Right lobe of liver (tissue), 4 donors: Measurements from ENCODE around the gene AIFM3.

ENCODE experiments used
- POLR2A ChIP-seq: fragments of 450-650 bp; IDR thresholded peaks from one replicate; pipeline ENCODE4 v1.6.1; 2017; ENCODE audit warnings: antibody characterized with exemption, mild to moderate bottlenecking
- TF ChIP-seq, protein P1 (sequence below), 4 donors: fragments of 200-600 bp in 3 of 4; fragments of 450-650 bp in 1 of 4; IDR thresholded peaks; one replicate each; pipeline versions ENCODE4 v1.5.1 to v1.8.0; 2016 to 2022; ENCODE audit warnings: antibody characterized with exemption in 4 of 4, mild to moderate bottlenecking in 2 of 4
- donor health status: DM: no; HTN: no; CAD: no.
- donor health status: DM: no; HTN: no; CAD: no.
- donor health status: DM: no; HTN: yes; CAD: no.

DNA sequence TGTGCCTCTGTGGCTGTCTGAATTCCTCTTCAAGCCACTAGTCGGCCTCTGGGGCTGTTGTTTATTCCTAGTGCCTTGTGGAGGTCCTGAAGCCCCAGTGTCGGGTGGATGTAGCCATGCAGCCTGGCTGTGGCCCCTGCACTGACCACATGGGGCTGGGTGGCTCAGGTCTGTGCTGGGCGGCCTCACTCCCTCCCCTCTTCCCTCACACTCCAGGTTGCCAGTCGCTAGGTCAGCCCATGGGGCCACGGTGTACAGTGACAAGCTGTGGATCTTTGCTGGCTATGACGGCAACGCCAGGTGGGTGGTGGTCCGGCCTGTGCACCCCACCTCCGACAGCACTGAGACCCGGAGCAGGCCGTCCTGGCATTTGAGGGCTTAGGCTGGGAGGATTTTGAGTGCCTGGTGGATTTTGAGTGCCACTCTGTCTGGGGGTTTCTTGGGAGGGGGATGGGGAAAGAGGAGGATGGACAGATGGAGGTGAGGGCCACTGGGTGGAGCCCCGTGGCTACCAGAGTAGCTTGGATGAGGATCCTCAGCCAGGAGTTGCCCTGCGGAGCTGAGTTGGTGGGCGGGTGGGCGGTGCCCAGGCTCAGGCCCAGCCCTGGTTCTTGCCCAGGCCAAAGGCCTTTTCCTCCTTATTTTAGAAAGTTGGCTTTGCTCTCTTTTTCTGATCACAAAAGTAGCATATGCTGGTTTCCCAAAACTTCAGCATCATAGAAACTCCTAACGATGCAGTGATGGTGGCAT, 21.7 kb downstream of the AIFM3 start:
- TF ChIP-seq, protein P1, sequence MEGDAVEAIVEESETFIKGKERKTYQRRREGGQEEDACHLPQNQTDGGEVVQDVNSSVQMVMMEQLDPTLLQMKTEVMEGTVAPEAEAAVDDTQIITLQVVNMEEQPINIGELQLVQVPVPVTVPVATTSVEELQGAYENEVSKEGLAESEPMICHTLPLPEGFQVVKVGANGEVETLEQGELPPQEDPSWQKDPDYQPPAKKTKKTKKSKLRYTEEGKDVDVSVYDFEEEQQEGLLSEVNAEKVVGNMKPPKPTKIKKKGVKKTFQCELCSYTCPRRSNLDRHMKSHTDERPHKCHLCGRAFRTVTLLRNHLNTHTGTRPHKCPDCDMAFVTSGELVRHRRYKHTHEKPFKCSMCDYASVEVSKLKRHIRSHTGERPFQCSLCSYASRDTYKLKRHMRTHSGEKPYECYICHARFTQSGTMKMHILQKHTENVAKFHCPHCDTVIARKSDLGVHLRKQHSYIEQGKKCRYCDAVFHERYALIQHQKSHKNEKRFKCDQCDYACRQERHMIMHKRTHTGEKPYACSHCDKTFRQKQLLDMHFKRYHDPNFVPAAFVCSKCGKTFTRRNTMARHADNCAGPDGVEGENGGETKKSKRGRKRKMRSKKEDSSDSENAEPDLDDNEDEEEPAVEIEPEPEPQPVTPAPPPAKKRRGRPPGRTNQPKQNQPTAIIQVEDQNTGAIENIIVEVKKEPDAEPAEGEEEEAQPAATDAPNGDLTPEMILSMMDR (IDR thresholded peaks at IDR 0.05), result no peak
- TF ChIP-seq POLR2A, result no peak
